Erythroblast (primary cell): Measurements from ENCODE around the gene PABPC1L2B.

Source experiments
- GATA1 ChIP-seq: IDR thresholded peaks from 2 replicates; pipeline ENCODE4 v1.6.1; 2011; ENCODE audit warnings: low read depth, mild to moderate bottlenecking, control low read depth, low read length, moderate library complexity
- POLR2A ChIP-seq: IDR thresholded peaks from 2 replicates; pipeline ENCODE4 v1.6.1; 2011; ENCODE audit warnings: mild to moderate bottlenecking, low read length

DNA sequence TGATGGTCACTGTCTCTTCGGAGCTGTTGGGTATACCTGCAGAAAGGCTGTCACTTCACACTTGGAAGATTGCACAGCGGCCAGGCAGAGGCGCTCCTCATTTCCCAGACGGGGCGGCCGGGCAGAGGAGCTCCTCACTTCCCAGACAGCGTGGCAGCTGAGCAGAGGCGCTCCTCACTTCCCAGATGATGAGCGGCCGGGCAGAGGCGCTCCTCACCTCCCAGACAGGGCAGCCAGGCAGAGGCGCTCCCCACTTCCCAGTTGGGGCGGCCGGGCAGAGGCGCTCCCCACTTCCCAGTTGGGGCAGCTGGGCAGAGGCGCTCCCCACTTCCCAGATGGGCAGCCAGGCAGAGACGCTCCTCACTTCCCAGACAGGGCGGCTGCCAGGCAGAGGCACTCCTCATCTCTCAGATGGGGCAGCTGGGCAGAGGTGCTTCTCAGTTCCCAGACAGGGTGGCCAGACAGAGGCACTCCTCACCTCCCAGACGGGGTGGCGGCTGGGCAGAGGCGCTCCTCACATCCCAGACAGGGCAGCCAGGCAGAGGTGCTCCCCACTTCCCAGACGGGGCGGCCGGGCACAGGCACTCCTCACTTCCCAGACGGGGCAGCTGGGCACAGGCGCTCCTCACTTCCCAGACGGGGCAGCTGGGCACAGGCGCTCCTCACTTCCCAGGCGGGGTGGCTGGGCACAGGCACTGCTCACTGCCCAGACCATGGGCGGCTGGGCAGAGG lies 18.8 kb downstream of the PABPC1L2B start:
- no peak for TF ChIP-seq POLR2A
- no peak for TF ChIP-seq GATA1
